GM18867 (cell line): ENCODE measurements around the gene KAT6B.
A peak's percentile ranks its signal among the peaks of the same experiment; 100 is the strongest.
"Not testable (repeated sequence)": the region's sequence is repeated elsewhere in the genome, so short reads cannot be mapped to it uniquely, and the experiment has no call there.

Source experiments
- ATAC-seq: cut with Tn5 transposase; IDR thresholded peaks from one replicate; pipeline ENCODE4 v1.9.1; 2021; ENCODE audit warnings: mild to moderate bottlenecking, moderate library complexity; ENCODE audit not compliant: unreplicated experiment

KAT6B gene

DNA sequence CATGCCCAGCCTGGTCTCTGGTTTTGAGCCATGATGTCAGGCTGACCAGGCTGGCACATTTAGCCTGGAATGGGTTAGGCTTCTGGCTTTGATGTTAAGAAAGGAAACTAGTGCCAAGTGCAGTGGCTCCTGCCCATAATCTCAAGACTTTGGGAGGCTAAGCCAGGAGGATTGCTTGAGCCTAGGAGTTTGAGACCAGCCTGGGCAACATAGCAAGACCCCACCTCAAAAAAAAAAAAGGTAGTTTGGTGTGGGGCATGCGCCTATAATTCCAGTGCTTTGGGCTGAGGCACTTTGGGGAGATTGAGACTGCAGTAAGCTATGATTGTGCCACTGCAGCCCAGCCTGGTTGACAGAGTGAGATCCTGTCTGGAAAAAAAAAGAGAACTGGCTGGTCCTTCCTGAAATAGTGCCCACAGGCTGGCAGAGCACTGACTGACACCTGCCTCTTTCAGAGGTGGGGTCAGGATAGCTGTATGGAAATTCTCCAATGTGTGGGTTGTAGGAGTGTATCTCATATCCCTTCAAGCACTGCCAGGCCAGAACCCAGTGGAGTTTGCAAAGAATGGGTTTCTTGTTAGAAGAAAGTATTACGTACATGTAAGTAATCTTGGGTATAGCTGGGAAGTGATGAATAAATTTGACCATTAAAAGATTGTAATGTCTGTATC is 61.3 kb downstream of the KAT6B start:
- ATAC-seq = no peak

DNA sequence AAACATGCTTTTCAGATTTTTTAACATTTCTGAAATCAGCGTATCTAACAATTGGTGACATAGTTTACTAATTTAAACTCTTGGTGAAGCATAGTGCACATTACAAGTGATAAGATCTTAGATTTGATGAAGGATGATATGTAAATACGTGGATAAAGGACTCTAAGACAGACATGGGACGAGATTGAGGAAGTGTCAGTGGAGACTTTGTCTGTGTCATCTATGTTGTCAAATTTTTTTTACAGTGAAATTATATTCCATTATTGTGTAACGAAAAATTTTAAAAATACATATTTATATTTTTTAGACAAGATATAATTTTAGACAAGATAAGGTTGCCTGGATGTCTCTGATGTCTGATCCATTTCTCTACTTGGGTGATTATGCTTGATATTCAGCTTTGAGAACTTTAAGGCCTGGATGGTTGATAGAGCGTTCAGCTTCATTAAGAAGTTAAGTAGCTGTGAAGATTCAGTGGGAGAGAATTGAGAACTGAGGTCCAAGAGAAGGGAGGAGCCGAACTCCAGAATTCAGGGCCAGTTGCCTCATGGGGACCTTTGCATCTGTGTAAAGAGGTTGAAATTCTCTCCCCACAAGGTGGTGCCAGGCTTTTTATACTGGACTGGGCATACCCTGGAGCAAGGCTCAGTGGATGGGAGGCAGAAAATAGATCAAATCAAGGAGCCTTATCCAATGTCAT is 62.7 kb downstream of the KAT6B start:
- ATAC-seq = no peak

DNA sequence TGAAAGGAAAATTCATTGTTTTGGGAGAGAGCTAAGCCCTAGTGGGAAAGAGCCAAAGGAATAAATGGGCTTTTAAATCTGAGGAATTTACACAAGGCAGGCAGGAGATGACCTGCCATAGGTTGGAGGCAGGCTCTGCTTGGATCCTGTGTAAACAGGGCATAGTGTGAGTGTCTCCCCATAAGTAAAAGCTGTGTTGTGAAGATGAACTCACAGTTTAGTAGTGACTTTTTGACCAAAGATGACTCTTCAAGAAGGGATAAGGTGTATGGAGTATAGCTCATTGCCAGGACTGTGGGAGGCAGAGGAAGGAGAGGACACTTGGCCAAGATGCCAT is 63.2 kb downstream of the KAT6B start:
- ATAC-seq = no peak

DNA sequence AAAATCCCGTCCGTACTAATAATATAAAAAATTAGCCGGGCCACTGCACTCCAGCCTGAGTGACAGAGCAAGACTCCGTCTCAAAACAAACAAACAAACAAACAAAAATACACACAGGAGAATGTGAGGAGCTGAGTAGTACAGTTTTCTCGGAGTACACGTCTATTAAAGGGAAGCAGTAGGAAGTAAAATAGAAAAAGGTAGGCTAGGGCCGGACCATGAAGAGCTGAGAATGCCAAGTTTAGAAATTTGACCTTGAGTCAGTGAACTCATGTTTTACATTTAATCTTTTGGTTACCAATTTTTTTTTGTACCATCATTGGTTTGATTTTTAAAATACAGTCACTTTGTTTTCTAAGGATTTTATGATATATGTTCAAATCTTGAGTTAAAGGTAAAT is 64.1 kb downstream of the KAT6B start:
- no peak for ATAC-seq

DNA sequence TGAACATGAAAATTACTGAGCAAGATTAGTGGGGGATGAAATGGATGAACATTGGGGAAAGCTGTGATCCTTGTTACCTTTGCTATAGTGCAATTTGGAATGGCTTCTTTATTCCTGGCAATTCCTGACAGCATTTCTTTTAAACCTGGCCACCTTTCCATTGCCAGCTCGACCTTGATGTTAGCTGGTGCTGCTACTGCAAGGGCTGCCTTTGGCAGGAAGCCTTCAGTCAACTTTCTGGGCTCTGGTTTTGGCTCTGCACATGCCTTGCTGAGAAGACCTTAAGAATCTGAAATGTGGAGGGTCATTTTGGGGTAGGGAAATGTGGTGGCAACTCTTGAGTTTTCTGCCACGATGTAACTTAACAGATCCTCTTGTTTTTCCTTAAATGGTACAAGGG is 64.7 kb downstream of the KAT6B start:
- no peak for ATAC-seq

DNA sequence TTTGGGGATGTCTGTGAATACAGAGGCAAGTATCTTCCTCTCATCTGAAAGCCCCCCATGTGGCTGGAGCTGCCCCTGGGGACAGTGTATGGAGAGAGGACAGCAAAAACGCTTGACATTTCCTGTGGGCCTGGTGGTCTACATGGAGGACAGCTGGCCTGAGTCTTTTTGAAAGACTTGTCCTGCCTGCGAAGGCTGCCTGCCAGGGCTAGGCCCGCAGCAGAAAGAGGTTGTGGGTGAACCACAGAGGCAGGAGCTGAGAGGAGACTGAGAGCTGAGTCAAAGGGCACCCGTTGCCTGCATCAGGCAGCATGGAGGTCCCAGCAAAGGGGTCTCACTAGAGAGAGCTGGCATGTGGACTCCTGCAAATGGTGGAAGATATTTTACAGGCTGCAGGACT is 66.4 kb downstream of the KAT6B start:
- no peak for ATAC-seq

DNA sequence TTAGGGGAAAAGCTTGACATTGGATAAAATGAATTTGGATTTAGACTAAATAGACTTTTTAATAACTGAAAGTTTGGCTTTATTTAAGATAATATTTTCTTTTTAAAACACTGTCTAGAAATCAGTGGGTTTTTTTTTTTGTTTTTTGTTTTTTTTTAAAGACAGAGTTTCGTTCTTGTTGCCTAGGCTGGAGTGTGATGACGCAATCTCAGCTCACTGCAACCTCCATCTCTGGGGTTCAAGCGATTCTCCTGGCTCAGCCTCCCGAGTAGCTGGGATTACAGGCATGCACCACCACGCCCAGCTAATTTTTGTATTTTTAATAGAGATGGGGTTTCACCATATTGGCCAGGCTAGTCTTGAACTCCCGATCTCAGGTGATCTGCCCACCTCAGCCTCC is 66.9 kb downstream of the KAT6B start:
- not testable (repeated sequence) for ATAC-seq

DNA sequence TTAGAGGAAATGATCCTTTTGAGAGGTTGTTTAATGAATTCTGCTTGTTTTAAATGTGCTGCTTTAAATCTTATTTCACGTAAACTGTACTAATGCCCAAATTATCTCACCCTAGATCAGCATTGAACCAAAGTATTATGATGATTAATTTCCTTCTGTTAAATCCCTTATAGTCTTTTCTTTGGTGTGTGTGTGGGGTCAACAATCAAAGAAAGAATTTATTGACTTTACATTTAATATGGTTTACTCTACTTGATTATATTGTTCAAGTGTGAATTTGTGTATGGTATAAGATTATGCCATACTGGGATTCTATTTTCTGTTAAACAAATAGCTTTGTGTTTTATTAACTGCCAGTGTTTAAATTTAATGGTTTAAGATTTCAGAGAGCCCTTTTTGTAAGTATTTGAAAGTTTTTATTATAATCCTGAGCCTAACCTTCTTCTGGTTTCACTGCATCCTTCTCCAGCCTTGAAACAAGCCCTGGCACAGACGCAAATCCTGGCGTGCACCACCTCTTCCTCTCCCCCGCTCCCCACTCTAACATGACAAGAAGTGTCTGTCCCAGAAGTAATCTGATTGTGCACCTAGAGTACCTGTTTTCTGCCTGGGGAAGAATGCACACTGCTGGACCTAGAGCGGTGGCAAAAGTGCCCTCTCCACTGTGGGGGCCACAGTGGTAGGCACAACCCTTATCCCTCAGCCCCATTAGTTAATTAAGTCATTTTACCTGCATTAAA is 70.6 kb downstream of the KAT6B start:
- ATAC-seq = no peak

DNA sequence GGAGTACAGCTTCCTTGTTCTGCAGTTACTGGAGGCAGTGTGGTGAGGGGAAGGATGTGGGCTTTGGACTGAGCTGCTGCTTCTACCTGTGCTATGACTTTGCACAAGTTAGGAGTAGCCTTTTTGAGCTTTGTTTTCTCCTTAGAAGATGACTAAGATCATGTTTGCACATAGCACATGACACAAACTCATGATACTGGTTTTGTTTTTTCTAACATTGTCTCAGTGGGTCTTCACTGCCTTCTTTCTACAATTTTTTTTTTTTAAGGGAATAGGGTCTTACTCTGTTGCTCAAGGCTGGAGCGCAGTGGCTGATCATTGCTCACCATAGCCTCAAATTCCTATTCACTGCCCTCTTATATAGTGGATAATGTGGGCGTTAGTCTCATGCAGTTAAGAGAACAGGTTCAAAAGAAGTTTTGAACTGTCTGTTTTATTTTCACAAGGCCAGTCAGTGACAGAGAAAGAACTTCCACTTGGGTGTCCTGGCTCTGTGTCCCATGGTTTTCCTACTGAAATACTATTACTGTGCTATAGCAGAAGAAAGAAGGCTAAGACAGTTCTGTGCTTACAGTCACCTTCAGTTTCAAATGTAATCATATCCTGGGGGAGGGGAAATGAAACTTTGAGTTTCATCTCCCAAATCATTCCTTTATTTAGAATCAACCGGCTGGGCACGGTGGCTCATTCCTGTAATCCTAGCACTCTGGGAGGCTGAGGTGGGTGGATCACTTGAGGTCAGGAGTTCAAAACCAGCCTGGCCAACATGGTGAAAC is 72.0 kb downstream of the KAT6B start:
- no peak for ATAC-seq

DNA sequence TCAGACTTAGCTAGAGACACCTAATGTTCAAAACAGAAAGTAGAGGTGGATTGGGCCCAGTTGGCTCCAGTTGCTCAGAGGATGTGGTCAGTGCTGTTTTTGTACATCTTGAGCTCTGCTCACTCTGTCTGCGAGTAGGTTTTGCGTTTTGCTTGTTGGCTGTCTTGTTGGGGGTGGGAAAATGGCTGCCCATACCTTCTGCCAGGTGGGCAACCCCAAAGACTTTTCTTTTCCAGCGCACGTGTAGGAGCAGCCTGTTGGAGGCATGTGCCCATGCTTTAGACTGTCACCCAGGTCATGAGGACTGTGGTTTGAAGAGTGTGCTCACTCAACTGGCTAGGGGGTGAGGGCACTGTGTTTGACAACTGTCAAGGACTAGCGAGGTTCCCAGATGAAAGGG is 73.9 kb downstream of the KAT6B start:
- ATAC-seq = peak; percentile 68

DNA sequence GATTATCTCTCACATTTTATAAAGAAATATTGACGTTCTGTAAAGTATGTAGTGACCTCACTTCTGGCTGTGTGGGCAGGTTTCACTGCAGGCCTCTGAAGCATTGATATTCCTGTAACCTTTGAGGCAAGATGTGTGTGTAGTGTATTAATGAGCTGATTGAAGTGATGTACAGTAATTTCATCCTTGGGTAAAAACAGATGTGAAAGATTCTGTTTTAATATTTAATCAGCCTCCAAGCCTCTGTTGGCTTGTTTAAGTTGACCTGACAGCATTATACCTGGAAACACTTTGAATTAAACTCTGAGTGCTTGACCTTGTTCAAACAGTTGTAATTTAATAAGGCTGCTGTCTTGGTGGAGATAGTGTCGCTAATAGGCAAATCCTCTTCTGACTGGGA is 74.9 kb downstream of the KAT6B start:
- no peak for ATAC-seq

DNA sequence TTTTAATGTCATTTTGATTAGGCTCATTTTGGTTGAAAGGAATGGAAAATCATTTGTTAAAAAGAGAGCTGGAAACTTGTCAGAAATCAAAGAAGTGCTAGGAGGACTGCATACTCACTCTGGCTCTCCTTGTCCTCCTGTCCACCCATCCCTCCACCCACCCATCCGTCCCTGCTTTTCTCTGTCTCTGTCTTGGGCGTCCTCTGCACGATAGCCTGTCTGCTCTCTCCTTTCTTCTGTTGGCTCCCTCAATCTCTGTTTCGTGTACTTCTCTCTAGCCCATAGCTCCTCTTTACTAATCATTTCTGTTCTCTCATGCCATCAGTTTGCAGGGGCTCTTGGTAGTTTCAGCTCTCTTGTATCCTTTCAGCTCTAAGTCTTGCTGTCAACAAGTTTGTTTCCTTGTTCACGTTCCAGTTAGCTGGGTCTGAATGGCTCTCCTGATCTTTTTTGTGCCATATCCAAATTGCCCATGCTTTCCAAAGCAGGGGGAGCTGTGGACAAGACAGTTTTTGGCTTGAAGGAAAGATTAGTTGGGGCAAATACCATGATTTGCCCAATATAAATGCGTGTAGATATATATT is 75.6 kb downstream of the KAT6B start:
- ATAC-seq = no peak

DNA sequence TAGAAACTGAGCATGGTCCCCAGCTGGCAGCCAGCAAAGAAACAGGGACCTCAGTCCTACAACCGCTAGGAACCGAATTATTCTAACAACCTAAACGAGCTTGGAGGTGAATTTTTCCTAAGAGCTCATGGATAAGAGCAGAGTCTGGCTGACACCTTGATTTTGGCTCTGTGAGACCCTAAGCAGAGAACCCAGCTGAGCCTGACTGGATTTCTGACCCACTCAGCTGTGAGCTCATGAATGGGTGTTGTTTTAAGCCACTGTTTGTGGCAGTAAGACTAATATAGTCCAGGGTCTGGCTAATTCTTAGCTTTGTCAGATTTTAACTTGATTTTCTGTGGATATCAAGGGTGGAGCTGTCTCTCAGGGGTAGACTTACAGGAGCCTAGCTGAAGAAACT is 77.1 kb downstream of the KAT6B start:
- no peak for ATAC-seq

DNA sequence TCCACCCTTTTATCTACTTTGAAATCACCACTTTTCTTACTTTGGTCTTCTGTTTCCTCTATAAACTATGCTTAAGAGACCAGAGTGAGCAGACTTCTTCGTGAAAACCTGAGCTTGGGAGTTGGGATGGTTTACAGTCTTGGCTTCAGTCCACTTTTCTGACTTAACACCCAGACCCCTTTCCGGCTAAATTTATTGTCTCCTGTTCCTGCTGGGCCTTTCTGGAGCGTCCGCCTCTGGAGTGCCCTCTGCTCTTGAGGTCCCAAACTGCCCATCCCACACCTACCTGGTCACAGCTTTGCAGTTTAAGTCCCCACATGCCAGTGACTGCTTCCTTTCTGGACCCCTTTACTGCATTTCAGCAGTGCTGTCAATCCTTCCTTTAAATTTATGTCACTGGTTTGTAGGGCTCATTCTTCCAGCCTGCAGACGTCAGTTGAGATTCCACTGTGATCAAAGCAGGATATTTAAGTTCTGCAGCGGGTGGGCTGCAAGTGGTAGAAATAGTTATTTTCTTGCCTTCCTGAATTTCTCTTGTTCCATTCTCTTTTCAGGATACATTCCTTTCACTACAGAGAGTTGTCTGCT is 80.3 kb downstream of the KAT6B start:
- ATAC-seq = no peak

DNA sequence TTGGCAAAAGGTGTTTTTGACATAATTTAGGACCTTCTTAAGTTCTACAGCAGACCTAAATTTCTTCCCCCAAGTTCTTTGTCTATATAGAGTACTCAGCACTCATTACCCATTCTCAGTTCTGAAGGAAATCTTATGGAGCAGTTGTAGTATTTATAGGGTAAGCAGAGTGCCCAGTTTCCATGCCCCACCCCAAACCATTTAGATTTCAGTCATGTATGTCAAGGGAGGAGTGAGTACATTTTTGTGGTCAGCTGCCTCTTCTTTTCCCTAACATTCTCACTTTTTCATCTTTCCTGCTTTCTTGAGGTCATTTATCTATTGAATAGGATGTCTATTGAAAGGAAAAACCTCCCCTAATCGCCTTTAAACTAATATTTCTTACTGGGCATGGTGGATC is 83.3 kb downstream of the KAT6B start:
- no peak for ATAC-seq

DNA sequence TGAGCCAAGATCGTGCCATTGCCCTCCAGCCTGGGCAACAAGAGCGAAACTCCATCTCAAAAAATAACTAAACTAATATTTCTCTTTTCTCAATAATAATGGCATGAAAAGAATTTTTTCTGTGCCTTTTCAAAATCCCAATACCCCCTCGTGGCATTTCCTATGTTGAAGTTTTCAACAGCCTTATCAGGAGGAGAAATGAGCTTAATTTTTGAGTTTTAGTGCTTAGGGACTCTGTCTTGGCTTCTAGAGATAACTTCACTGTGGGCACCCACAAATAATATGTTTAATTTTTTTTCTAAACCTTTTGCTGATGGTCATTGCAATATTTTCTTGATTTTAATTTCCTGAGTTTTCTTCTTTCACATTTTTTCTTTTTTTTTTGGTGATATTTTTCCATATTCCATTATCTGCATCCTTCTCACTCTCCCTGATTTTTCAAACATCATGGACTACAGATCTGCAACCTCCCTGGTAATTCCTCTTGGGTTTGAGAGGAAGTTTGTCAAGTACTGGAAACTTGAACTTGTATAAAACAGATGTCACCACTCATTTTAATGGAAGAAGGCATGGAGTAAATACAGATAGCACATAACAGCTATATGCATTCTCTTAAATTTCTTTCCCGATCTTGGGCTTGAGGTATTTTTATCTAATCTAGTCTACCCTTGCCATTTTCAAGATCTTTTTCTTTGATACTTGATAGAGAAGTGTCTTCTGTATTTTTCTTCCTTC is 84.0 kb downstream of the KAT6B start:
- no peak for ATAC-seq

DNA sequence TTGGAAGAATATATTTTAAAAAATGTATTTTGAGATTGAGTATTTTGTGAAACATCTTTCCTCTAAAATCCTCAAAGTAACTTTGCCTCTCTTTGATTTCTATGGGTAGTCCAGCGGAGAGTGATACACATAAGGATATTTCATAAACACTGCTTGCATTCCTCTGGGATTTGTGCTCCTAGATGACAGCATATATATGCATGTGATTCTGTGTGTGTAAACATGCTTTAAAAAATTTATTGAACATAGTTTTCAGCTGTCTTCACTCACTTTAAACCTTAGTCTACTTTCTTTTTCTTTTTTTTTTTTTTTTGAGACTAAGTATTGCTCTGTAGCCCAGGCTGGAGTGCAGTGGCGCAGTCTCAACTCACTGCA is 84.6 kb downstream of the KAT6B start:
- ATAC-seq = no peak

DNA sequence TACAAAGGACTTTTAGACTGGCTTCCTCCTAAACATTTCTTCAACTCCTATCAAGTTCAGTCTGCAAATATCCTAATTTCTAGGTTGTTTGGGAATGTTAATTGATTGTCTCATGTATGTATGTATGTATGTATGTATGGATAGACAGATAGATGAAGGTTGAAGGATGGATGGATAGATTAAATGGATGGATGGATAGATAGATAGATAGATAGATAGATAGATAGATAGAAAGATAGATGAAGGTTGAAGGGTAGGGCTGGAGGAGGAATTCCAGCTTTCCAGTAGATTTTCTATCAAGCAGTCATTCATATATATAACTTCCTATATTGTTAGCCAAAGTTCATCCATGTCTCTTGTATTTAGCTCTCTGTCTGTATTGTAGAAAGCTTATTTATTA is 85.8 kb downstream of the KAT6B start:
- no peak for ATAC-seq

DNA sequence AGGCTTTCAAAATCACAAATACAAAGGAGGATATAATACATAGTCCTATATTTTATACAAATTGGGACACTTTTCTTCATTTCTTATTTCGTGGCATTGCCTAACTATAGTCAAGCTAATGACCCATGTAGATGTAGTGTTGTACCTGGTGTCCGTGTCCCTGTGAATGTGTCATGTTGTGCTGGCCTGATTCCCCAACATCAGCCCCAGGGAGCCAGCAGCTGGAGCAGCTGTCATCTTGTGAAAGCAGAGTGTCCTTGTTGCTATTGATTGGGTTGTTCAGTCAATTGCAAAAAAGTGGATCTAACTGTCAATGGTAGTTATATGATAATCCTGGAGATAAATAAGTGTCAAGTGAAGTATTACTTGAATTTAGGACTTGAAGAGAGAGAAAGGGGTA is 86.3 kb downstream of the KAT6B start:
- ATAC-seq = no peak

DNA sequence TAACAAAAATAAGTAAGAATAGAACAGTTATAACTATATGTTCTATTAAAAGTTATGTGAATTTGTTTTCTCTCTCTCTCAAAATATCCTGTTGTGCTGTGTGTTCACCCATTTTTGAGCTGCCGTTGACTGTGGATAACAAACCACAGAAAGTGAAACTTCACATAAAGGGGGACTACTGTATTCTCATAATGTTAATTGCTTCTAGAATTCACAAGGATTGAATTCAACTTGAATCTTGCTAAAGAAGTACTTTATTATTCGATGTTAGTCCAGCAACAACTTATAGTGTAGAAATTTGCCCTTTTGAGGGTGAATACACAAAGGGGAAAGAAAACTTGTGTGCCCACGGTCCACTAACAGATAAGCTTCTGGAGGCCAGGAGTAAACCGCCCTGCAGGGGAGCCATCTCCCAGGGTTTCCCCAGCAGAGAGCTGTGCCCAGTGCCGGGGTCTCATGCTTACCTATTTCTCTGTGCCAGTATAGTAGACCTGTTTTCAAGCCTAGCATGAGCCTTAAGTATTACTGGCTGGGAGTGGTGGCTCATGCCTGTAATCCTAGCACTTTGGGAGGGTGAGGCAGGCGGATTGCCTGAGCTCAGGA is 87.1 kb downstream of the KAT6B start:
- ATAC-seq = no peak
